Embryonic facial prominence (tissue), 1 donor: ENCODE measurements around the gene HIVEP1.

Source experiments
- DNase-seq: peaks from one replicate; pipeline ENCODE4 v3.0.0-alpha.2; 2016; ENCODE audit errors: extremely low spot score

HIVEP1 gene

DNA sequence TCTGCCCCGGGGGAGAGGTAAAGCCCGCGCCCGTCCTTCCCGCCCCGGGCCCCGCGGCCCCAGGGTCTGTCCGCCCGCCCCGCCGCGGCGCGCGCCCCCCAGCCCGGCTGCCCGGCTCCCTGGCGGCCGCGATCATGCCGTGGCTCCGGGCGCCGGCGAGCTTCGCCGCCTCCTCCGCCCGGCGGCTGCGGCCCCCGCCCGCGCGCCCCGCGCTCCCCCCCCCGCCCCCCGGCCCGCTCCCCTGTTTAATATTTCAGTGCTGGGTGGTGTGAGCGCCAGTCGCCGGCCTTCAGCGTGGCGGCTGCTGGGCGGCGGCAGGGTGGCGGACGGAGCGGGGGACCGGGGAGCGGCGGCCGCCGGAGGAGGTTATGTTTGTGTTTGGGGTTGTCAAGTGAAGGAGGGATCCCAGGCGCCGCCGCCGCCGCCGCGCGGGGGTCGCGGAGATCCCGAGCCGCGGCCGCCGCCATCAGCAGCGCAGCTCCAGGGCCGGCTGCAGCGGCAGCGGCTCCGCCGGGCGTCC lies at the start of gene HIVEP1:
Gene HIVEP1, plus strand, starts transcription at position 275 of the 520 bp plus-strand sequence. CDS start 3,317 bp downstream, outside the sequence.
- DNase-seq = no peak

- DNase-seq = no peak
These were observed 48.2 kb upstream of the HIVEP1 start for GRCh38 chr6:11963756-11964500.

- DNase-seq = no peak
These were observed 47.3 kb upstream of the HIVEP1 start for GRCh38 chr6:11964729-11965335.

GRCh38 chr6:11965499-11965898 lies 46.6 kb upstream of the HIVEP1 start:
- DNase-seq = no peak

- DNase-seq = no peak
These were observed 43.8 kb upstream of the HIVEP1 start for GRCh38 chr6:11968241-11968806.

- DNase-seq = no peak
These were observed 43.0 kb upstream of the HIVEP1 start for GRCh38 chr6:11969092-11969491.

GRCh38 chr6:11970114-11970513 lies 42.0 kb upstream of the HIVEP1 start:
- DNase-seq = no peak

DNA sequence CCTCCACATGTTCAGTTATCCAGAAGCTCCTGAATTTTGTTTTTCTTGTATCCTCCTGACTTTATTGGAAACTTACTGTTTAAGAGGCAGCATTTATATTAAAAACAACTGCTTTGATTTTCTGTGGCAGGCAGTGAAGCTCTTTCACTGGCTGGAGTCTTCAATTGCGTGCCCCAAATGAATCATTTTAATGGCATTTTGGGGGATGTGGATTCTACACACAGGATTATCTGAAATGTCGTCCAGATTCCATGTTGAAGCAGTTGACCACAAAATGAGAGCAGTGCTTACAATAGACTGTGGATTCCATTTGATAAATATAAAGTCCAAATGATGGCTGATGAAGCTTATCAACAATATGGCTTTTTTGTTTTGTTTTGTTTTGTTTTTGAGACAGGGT lies 41.0 kb upstream of the HIVEP1 start:
- no peak for DNase-seq

- DNase-seq = no peak
These were observed 39.8 kb upstream of the HIVEP1 start for GRCh38 chr6:11972270-11972669.

DNA sequence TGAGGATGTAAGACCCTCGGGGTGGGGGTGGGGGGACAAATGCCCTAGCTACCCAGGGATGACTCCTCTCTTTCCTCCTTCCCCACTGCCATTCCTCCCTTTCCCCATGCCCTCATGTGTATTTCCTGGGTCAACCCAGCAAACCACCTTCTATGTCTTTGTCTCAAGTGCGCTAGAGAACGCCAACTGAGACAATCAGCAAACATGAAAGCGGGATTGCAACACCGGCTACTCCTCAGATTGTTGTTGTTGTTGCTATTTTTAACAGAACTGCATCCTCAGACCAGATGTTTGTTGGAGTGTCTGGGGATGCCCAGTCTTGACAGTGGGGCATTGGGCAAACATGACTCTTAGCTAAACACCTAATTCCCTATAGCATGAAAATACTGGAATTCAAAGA lies 39.3 kb upstream of the HIVEP1 start:
- no peak for DNase-seq

DNA sequence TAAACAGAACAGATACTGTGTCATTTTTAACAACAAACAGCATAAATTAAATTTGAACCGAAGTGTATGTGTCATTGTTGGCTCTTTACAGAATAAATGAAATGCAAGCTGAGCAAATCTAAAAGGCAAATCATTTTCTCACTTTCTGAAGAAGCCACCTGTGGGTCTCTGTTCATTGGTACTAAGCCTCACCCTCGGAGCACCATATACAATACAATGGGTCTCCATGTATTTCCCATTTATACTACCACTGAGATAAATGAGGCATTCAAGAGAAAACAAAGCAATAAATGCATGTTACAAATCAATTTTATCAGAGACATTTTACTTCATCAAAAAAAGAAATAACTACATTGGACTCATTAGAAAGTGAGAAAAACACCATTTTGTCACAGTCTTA lies 38.9 kb upstream of the HIVEP1 start:
- DNase-seq = no peak

- DNase-seq = no peak
These were observed 38.0 kb upstream of the HIVEP1 start for GRCh38 chr6:11974089-11974488.

- no peak for DNase-seq
These were observed 36.6 kb upstream of the HIVEP1 start for GRCh38 chr6:11975353-11975977.

DNA sequence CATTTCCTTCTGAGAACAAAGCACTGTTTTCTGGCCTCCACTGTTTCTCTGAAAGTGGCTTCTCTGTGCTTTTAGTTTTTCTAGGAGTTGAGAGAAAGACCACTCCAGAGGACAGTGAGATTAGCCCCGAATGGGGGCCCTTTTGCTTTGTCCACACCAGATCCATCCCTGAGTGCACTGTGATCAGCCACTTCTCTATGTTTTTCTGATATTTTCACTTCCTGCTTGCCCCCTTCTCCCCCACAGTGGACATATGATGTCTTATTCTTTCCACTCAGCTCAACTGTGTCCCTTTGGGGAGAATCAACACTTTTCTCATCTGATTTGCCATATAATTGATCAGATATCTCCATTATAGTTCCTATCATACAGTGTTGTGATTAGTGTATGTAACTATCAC lies 35.6 kb upstream of the HIVEP1 start:
- DNase-seq = no peak

DNA sequence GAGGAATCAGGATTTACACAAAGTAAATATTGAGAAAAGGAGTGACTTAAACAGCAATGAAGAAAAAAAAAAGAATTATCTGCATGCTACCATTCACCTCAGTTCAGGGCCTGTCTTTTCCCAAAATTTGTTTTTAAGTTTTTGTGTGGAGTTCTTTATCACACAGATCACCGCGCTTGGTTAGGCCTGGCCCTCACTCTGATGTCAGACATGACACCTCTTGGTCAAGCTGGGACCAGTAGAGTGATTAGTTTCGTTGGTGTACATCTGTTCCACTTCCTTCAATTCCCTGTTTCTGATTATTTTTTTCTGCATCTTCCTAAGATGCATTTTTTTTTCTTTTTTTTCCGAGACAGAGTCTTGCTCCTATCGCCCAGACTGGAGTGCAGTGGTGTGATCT lies 34.9 kb upstream of the HIVEP1 start:
- DNase-seq = no peak

GRCh38 chr6:11977738-11978137 lies 34.4 kb upstream of the HIVEP1 start:
- DNase-seq = no peak

GRCh38 chr6:11978169-11978987 lies 33.7 kb upstream of the HIVEP1 start:
- DNase-seq = no peak

DNA sequence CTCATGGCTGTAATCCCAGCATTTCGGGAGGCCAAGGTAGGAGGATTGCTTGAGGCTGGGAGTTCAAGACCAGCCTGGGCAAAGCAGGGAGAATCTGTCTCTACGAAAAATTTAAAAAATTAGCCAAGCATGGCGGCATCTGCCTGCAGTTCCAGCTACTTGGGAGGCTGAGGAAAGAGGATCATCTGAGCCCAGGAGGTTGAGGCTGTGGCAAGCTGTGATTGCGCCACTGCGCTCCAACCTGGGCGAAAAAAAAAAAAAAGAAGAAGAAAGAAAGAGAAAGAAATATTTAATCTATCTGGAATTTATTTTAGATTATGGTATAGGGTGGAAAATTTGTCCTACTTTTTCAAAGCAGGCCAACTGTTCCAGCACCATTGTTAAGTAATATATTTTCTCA lies 32.2 kb upstream of the HIVEP1 start:
- DNase-seq = no peak

GRCh38 chr6:11983306-11983705 lies 28.8 kb upstream of the HIVEP1 start:
- no peak for DNase-seq

DNA sequence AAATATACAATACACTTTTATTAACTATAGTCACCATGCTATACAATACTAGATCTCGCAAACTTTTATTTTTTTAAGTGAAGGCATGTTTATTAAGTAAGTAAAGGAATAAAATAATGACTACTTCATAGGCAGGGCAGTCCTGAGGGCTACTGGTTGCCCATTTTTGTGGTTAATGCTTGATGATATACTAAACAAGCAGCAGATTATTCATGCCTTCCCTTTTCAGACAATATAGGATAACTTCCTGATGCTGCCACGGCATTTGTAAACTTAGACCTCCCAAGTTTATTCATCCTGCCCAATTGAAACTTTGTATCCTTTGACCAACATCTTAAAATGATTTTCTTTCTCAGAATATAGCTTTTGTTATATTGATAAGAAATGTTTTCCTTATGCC lies 24.7 kb upstream of the HIVEP1 start:
- no peak for DNase-seq

GRCh38 chr6:11989386-11989785 lies 22.7 kb upstream of the HIVEP1 start:
- DNase-seq = no peak

- DNase-seq = no peak
These were observed 20.0 kb upstream of the HIVEP1 start for GRCh38 chr6:11992086-11992485.
